GM19467 (cell line): ENCODE data around the gene MIA3.
"Not testable (repeated sequence)": the region's sequence is repeated elsewhere in the genome, so short reads cannot be mapped to it uniquely, and the experiment has no call there.

Experiments
- ATAC-seq: cut with Tn5 transposase; IDR thresholded peaks from one replicate; pipeline ENCODE4 v1.9.1; 2021; ENCODE audit warnings: mild to moderate bottlenecking, moderate library complexity; ENCODE audit not compliant: unreplicated experiment

The MIA3 gene

GRCh38 chr1:222618001-222618879 lies at the start of gene MIA3:
Gene MIA3, plus strand, starts transcription at chr1:222618097. Its CDS starts 14 bp downstream, at chr1:222618111.
- peak; percentile 41 for ATAC-seq

- ATAC-seq: no peak
Measured at GRCh38 chr1:222570837-222571236, 47.1 kb upstream of the MIA3 start.

GRCh38 chr1:222579316-222579715 lies 38.6 kb upstream of the MIA3 start:
- ATAC-seq: no peak

- no peak for ATAC-seq
Measured at GRCh38 chr1:222582099-222582774, 35.7 kb upstream of the MIA3 start.

GRCh38 chr1:222583079-222583478 lies 34.8 kb upstream of the MIA3 start:
- ATAC-seq: peak; percentile 92

- no peak for ATAC-seq
Measured at GRCh38 chr1:222586842-222587241, 31.1 kb upstream of the MIA3 start.

GRCh38 chr1:222588135-222588534 lies 29.8 kb upstream of the MIA3 start:
- ATAC-seq: no peak

GRCh38 chr1:222589462-222590302 lies 28.2 kb upstream of the MIA3 start, which contains the start of gene TAF1A:
Gene TAF1A, minus strand, starts transcription at chr1:222589933.
- ATAC-seq: peak; percentile 98

GRCh38 chr1:222592171-222592570 lies 25.7 kb upstream of the MIA3 start:
- ATAC-seq: no peak

GRCh38 chr1:222594789-222595188 lies 23.1 kb upstream of the MIA3 start:
- no peak for ATAC-seq

- ATAC-seq: no peak
Measured at GRCh38 chr1:222596696-222597095, 21.2 kb upstream of the MIA3 start.

GRCh38 chr1:222600281-222600680 lies 17.6 kb upstream of the MIA3 start:
- no peak for ATAC-seq

GRCh38 chr1:222601257-222601656 lies 16.6 kb upstream of the MIA3 start:
- ATAC-seq: no peak

- no peak for ATAC-seq
Measured at GRCh38 chr1:222606757-222607156, 11.1 kb upstream of the MIA3 start.

GRCh38 chr1:222609111-222609510 lies 8.8 kb upstream of the MIA3 start:
- ATAC-seq: not testable (repeated sequence)

GRCh38 chr1:222610728-222611127 lies 7.2 kb upstream of the MIA3 start:
- no peak for ATAC-seq

GRCh38 chr1:222613627-222614026 lies 4.3 kb upstream of the MIA3 start:
- no peak for ATAC-seq

- ATAC-seq: no peak
Measured at GRCh38 chr1:222616525-222616924, 1.4 kb upstream of the MIA3 start.

GRCh38 chr1:222617367-222617951 lies 438 bp upstream of the MIA3 start:
- peak; percentile 71 for ATAC-seq

- ATAC-seq: no peak
Measured at GRCh38 chr1:222618880-222619596, 1.1 kb downstream of the MIA3 start.
